ACC112 (cell line): ENCODE data around the gene GDF7.
"Not testable (repeated sequence)": the region's sequence is repeated elsewhere in the genome, so short reads cannot be mapped to it uniquely, and the experiment has no call there.

Experiments used
- H2AFZ ChIP-seq: fragments of 200-600 bp; sonication (generic); one replicate; pipeline ENCODE4 v1.6.0; 2017; ENCODE audit warnings: antibody characterized with exemption, low read length; ENCODE audit not compliant: unreplicated experiment
- H3K27ac ChIP-seq: fragments of 200-600 bp; sonication (generic); 2 replicates; pipeline ENCODE4 v1.5.1; 2014; ENCODE audit warnings: low read depth, mild to moderate bottlenecking, antibody characterized with exemption, low read length, moderate library complexity
- H3K27me3 ChIP-seq: fragments of 200-600 bp; sonication (generic); 2 replicates; pipeline ENCODE4 v1.6.1; 2014; ENCODE audit warnings: mild to moderate bottlenecking, antibody characterized with exemption, low read length, moderate library complexity, mixed read lengths; ENCODE audit not compliant: insufficient read depth
- H3K36me3 ChIP-seq: fragments of 200-600 bp; sonication (generic); 2 replicates; pipeline ENCODE4 v1.6.1; 2016; ENCODE audit warnings: mild to moderate bottlenecking, antibody characterized with exemption, low read length, moderate library complexity, mixed read lengths; ENCODE audit not compliant: insufficient read depth
- H3K4me1 ChIP-seq: fragments of 200-600 bp; sonication (generic); one replicate; pipeline ENCODE4 v1.6.1; 2016; ENCODE audit warnings: low read length, mixed read lengths; ENCODE audit not compliant: insufficient read depth, unreplicated experiment, control insufficient read depth
- H3K4me3 ChIP-seq: fragments of 200-600 bp; sonication (generic); 2 replicates; pipeline ENCODE4 v1.5.1; 2014; ENCODE audit warnings: mild to moderate bottlenecking, low read depth, low read length
- H3K79me2 ChIP-seq: fragments of 200-600 bp; sonication (generic); one replicate; pipeline ENCODE4 v1.6.0; 2016; ENCODE audit warnings: low read length; ENCODE audit not compliant: control insufficient read depth, unreplicated experiment, insufficient read depth

The GDF7 gene

GRCh38 chr2:20711641-20712040 is 44.7 kb downstream of the GDF7 start:
- H3K27ac ChIP-seq, H3K36me3 ChIP-seq, H3K4me1 ChIP-seq, H3K79me2 ChIP-seq, H3K27me3 ChIP-seq, H2AFZ ChIP-seq, H3K4me3 ChIP-seq: not testable (repeated sequence)

GRCh38 chr2:20713585-20713984 is 46.6 kb downstream of the GDF7 start:
- not testable (repeated sequence) for H3K27me3 ChIP-seq, H3K36me3 ChIP-seq, H2AFZ ChIP-seq, H3K79me2 ChIP-seq, H3K27ac ChIP-seq, H3K4me1 ChIP-seq, H3K4me3 ChIP-seq

- H3K79me2 ChIP-seq, H3K4me1 ChIP-seq, H3K36me3 ChIP-seq, H3K4me3 ChIP-seq, H3K27me3 ChIP-seq, H3K27ac ChIP-seq, H2AFZ ChIP-seq: not testable (repeated sequence)
Measured at GRCh38 chr2:20714412-20714811, 47.5 kb downstream of the GDF7 start.

- H2AFZ ChIP-seq, H3K4me1 ChIP-seq, H3K79me2 ChIP-seq, H3K4me3 ChIP-seq, H3K36me3 ChIP-seq, H3K27ac ChIP-seq, H3K27me3 ChIP-seq: not testable (repeated sequence)
Measured at GRCh38 chr2:20716164-20716563, 49.2 kb downstream of the GDF7 start.

GRCh38 chr2:20717641-20718040 is 50.7 kb downstream of the GDF7 start:
- H3K27ac ChIP-seq: no peak overlapping the region
- no peak overlapping the region for H3K4me3 ChIP-seq
- H3K27me3 ChIP-seq: no peaks in the 10 kb centered on the region
- no peaks in the 10 kb centered on the region for H3K36me3 ChIP-seq
- H3K4me1 ChIP-seq: no peaks in the 10 kb centered on the region
- H3K79me2 ChIP-seq: no peaks in the 10 kb centered on the region
- no peak overlapping the region for H2AFZ ChIP-seq

GRCh38 chr2:20722592-20723240 is 55.8 kb downstream of the GDF7 start:
- Histone ChIP-seq H3K4me3 (no peak overlapping the region), H3K27me3 (no peaks in the 10 kb centered on the region), H2AFZ (no peak overlapping the region), H3K4me1 (no peaks in the 10 kb centered on the region), H3K36me3 (peaks cover 7% of the 10 kb centered on the region; the same call in 1 of the 2 replicates), H3K79me2 (no peaks in the 10 kb centered on the region), H3K27ac (no peak overlapping the region)

GRCh38 chr2:20723543-20723942 is 56.6 kb downstream of the GDF7 start:
- H3K36me3 ChIP-seq: peaks cover 7% of the 10 kb centered on the region; the same call in 1 of the 2 replicates
- H3K79me2 ChIP-seq: no peaks in the 10 kb centered on the region
- no peak overlapping the region for H2AFZ ChIP-seq
- no peak overlapping the region for H3K27ac ChIP-seq
- H3K4me3 ChIP-seq: no peak overlapping the region
- no peaks in the 10 kb centered on the region for H3K27me3 ChIP-seq
- no peaks in the 10 kb centered on the region for H3K4me1 ChIP-seq

- H3K27me3 ChIP-seq: no peaks in the 10 kb centered on the region
- no peaks in the 10 kb centered on the region for H3K79me2 ChIP-seq
- H3K4me1 ChIP-seq: no peaks in the 10 kb centered on the region
- no peak overlapping the region for H3K27ac ChIP-seq
- no peak overlapping the region for H2AFZ ChIP-seq
- H3K36me3 ChIP-seq: peaks cover 7% of the 10 kb centered on the region; the same call in 1 of the 2 replicates
- H3K4me3 ChIP-seq: no peak overlapping the region
Measured at GRCh38 chr2:20724500-20725053, 57.6 kb downstream of the GDF7 start.

- Histone ChIP-seq H3K27me3 (no peaks in the 10 kb centered on the region), H3K36me3 (peaks cover 7% of the 10 kb centered on the region; the same call in 1 of the 2 replicates), H3K4me1 (no peaks in the 10 kb centered on the region), H2AFZ (no peak overlapping the region), H3K79me2 (no peaks in the 10 kb centered on the region), H3K27ac (no peak overlapping the region), H3K4me3 (no peak overlapping the region)
Measured at GRCh38 chr2:20725782-20726181, 58.8 kb downstream of the GDF7 start.

GRCh38 chr2:20726913-20727312 is 60.0 kb downstream of the GDF7 start:
- Histone ChIP-seq H3K4me1 (no peaks in the 10 kb centered on the region), H3K4me3 (no peak overlapping the region), H3K27me3 (no peaks in the 10 kb centered on the region), H3K79me2 (no peaks in the 10 kb centered on the region), H3K27ac (no peak overlapping the region), H3K36me3 (peaks cover 7% of the 10 kb centered on the region; the same call in 1 of the 2 replicates), H2AFZ (no peak overlapping the region)

GRCh38 chr2:20728114-20728758 is 61.3 kb downstream of the GDF7 start:
- no peak overlapping the region for H2AFZ ChIP-seq
- no peaks in the 10 kb centered on the region for H3K79me2 ChIP-seq
- no peak overlapping the region for H3K4me3 ChIP-seq
- no peaks in the 10 kb centered on the region for H3K27me3 ChIP-seq
- peaks cover 7% of the 10 kb centered on the region; the same call in 1 of the 2 replicates for H3K36me3 ChIP-seq
- no peak overlapping the region for H3K27ac ChIP-seq
- H3K4me1 ChIP-seq: no peaks in the 10 kb centered on the region
